ENCODE results near the gene UROS.

- TF ChIP-seq SP1 (IDR thresholded peaks at IDR 0.05) (no peak), ELF4 (IDR thresholded peaks at IDR 0.05) (no peak)
Measured at GRCh38 chr10:125849448-125849847, 26.4 kb upstream of the UROS start.
